CD8-positive, alpha-beta memory T cell (primary cell): ENCODE results near the gene DGCR8. TPM values are rescaled to one million over a fixed set of nuclear protein-coding genes. Genes with fewer than 3 reads are reported as not detected.

ENCODE experiments used
- CTCF ChIA-PET: fragments of 350-600 bp; sonication (Branson Sonifier 250); formaldehyde crosslinking; loops from one replicate; lab custom pipeline; 2021; ENCODE audit warnings: antibody characterized with exemption; lab: Charles Lee
- POLR2A ChIA-PET: fragments of 350-600 bp; sonication (Branson Sonifier 250); formaldehyde crosslinking; loops from one replicate; lab custom pipeline; 2021; ENCODE audit warnings: antibody characterized with exemption; lab: Charles Lee
- DNase-seq, 5 donors: peaks; one replicate each; pipeline versions ENCODE4 v3.0.0 to v3.0.0-alpha.2; 2020 to 2022; ENCODE audit warnings: mixed read lengths in 1 of 5
- H3K27ac ChIP-seq: one replicate; pipeline ENCODE4 v1.7.0; 2013; ENCODE audit warnings: low read depth, mild to moderate bottlenecking, low read length, moderate library complexity
- H3K27me3 ChIP-seq: 2 replicates; pipeline ENCODE4 v1.7.0; 2013; ENCODE audit warnings: low read length, mild to moderate bottlenecking; ENCODE audit not compliant: insufficient read depth, poor library complexity, severe bottlenecking
- H3K36me3 ChIP-seq: 2 replicates; pipeline ENCODE4 v1.7.0; 2013; ENCODE audit warnings: mild to moderate bottlenecking, low read length, moderate library complexity; ENCODE audit not compliant: insufficient read depth
- H3K4me1 ChIP-seq: 2 replicates; pipeline ENCODE4 v1.7.0; 2013; ENCODE audit warnings: mild to moderate bottlenecking, low read length, moderate library complexity; ENCODE audit not compliant: insufficient read depth
- H3K4me3 ChIP-seq: 2 replicates; pipeline ENCODE4 v1.7.0; 2013; ENCODE audit warnings: mild to moderate bottlenecking, low read length
- H3K9me3 ChIP-seq: 2 replicates; pipeline ENCODE4 v1.7.0; 2013; ENCODE audit warnings: mild to moderate bottlenecking, low read length
- H3K27ac Mint-ChIP-seq, 8 donors: one replicate each; pipeline ENCODE4 v1.8.0; 2020 to 2021; ENCODE audit warnings: mixed read lengths in 8 of 8, mild to moderate bottlenecking in 6 of 8, inconsistent platforms in 3 of 8, moderate library complexity in 3 of 8
- H3K27me3 Mint-ChIP-seq, 2 donors: one replicate each; pipeline ENCODE4 v1.8.0; 2020 to 2021; ENCODE audit warnings: mixed read lengths in 2 of 2, mild to moderate bottlenecking in 1 of 2, moderate library complexity in 1 of 2
- H3K36me3 Mint-ChIP-seq, 3 donors: one replicate each; pipeline ENCODE4 v1.8.0; 2020 to 2021; ENCODE audit warnings: mixed read lengths in 3 of 3, inconsistent platforms in 1 of 3, mild to moderate bottlenecking in 1 of 3
- H3K4me1 Mint-ChIP-seq, 3 donors: one replicate each; pipeline ENCODE4 v1.8.0; 2020 to 2021; ENCODE audit warnings: mixed read lengths in 3 of 3, inconsistent platforms in 1 of 3, mild to moderate bottlenecking in 1 of 3
- H3K4me3 Mint-ChIP-seq, 7 donors: one replicate each; pipeline ENCODE4 v1.8.0; 2020 to 2021; ENCODE audit warnings: mixed read lengths in 7 of 7, mild to moderate bottlenecking in 6 of 7, moderate library complexity in 4 of 7, inconsistent platforms in 2 of 7
- H3K9me3 Mint-ChIP-seq, 5 donors: one replicate each; pipeline ENCODE4 v1.8.0; 2020 to 2022; ENCODE audit warnings: mixed read lengths in 5 of 5, mild to moderate bottlenecking in 3 of 5, moderate library complexity in 2 of 5, inconsistent platforms in 1 of 5
- polyA plus RNA-seq: library from polyadenylated mRNA; unstranded; fragments of 300-500 nt; fragmentation: Illumina TruSeq; gene quantifications from one replicate; pipeline ENCODE4 v1.2.3, GENCODE V29; 2021
- total RNA-seq, 2 experiments: library from RNA; stranded (reverse); gene quantifications; one replicate each; pipeline ENCODE4 v1.2.3, GENCODE V29; 2021

Gene DGCR8
- total and polyA plus RNA-seq, 3 experiments from 2014 or later: 10.6 to 73.8 (median 68.6) TPM

DNA sequence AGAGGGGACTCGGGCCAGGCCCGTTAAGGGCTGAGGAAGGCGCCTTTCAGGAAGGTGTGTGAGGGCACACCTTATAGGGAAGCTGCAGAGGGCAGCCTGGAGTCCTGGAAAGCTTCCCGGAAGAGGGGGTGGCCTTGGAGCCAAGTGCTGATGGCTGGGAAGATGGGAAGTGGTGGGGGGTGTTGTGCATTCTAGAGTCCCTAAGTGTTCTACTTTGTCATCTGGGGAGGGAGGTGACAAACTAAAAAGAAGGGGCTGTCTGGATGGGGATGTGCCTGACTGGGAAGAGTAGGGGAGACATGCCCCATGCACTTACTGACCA lies 58.3 kb downstream of the DGCR8 start:
- no peak overlapping the region for H3K27ac Mint-ChIP-seq
- CTCF ChIA-PET: interaction anchor here (2.5 kb wide), 1 partner anchor 9 kb away, joined by 9 read pairs; no protein-coding TSS in a partner anchor

DNA sequence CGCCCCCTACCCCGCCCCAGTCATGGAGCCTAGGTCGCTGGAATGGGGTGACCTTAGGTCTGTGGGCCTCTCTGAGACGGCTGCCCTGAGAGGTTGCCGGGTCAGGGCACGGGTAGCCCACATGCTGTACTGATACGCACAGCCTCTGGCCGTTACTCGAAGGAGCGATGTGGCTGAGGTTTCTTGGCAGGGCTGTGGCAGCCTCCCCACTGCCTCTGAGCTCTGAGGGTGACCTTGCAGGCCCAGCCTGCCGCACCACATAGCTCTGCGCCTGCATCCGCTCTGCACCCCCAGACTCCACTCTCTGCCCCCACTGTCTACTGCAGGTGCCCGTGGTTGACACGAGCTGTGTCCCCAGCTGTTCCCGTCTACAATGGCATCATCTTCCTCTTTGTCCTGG lies 58.8 kb downstream of the DGCR8 start:
- ChIA-PET POLR2A (no interaction called here), CTCF (interaction anchor here (2.5 kb wide), 1 partner anchor 10 kb away, joined by 9 read pairs; no protein-coding TSS in a partner anchor)
- H3K4me3 ChIP-seq: no peak overlapping the region
- Mint-ChIP-seq H3K4me1 (peaks cover 12 to 41% (median 14%) of the 10 kb centered on the region in 3 donors), H3K27me3 (no peaks in the 10 kb centered on the region), H3K4me3 (no peak overlapping the region), H3K9me3 (no peaks in the 10 kb centered on the region), H3K27ac (no peak overlapping the region), H3K36me3 (peaks cover 0 to 21% (median 1%) of the 10 kb centered on the region in 3 donors)
- no peaks in the 10 kb centered on the region for H3K9me3 ChIP-seq
- peaks cover 10% of the 10 kb centered on the region for H3K4me1 ChIP-seq
- no peak for DNase-seq
- H3K27ac ChIP-seq: no peak overlapping the region
- no peaks in the 10 kb centered on the region for H3K27me3 ChIP-seq
- no peaks in the 10 kb centered on the region for H3K36me3 ChIP-seq

More for the DNA sequence above, 58.3 kb downstream of the DGCR8 start:
- Histone ChIP-seq H3K27me3 (no peaks in the 10 kb centered on the region), H3K4me1 (peaks cover 13% of the 10 kb centered on the region), H3K27ac (no peak overlapping the region), H3K36me3 (no peaks in the 10 kb centered on the region), H3K4me3 (no peak overlapping the region), H3K9me3 (no peaks in the 10 kb centered on the region)
- peaks cover 17 to 46% (median 17%) of the 10 kb centered on the region in 3 donors for H3K4me1 Mint-ChIP-seq
- no peaks in the 10 kb centered on the region for H3K27me3 Mint-ChIP-seq
- POLR2A ChIA-PET: no interaction called here
- DNase-seq: no peak
- H3K9me3 Mint-ChIP-seq: no peaks in the 10 kb centered on the region
- H3K4me3 Mint-ChIP-seq: no peak overlapping the region
- H3K36me3 Mint-ChIP-seq: peaks cover 0 to 17% (median 1%) of the 10 kb centered on the region in 3 donors

DNA sequence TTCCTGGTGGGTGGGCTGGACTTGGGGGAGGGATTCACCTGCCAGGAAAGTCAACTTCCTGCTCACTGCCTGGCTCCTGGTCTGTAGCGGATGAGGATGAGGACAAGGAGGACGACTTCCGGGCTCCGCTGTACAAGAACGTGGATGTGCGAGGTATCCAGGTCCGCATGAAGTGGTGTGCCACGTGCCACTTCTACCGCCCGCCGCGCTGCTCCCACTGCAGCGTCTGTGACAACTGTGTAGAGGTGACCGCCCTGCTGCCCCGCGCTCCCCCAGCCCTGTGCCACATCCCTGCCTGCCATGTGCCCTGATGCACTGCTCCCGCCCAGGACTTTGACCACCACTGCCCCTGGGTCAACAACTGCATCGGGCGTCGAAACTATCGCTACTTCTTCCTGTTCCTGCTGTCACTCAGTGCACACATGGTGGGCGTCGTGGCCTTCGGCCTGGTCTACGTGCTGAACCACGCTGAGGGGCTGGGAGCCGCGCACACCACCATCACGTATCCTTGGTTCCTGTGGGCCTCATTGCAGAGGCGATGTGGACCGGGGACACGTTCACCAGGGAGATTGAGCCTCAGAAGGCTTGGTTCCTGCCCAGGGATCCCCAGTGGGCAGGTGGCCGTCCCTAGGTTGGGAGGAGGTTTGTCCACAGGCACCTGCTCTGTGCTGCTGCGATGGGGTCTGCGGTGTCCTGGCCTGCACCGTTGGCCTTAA lies 59.5 kb downstream of the DGCR8 start:
- peaks cover 0 to 25% (median 1%) of the 10 kb centered on the region in 3 donors for H3K36me3 Mint-ChIP-seq
- H3K4me1 Mint-ChIP-seq: peaks cover 6 to 34% (median 9%) of the 10 kb centered on the region in 3 donors
- Histone ChIP-seq H3K4me3 (no peak overlapping the region), H3K36me3 (no peaks in the 10 kb centered on the region), H3K9me3 (no peaks in the 10 kb centered on the region), H3K4me1 (peaks cover 3% of the 10 kb centered on the region), H3K27me3 (no peaks in the 10 kb centered on the region), H3K27ac (no peak overlapping the region)
- no peak overlapping the region for H3K4me3 Mint-ChIP-seq
- CTCF ChIA-PET: interaction anchor here (2.5 kb wide), 1 partner anchor 10 kb away, joined by 9 read pairs; no protein-coding TSS in a partner anchor
- POLR2A ChIA-PET: no interaction called here
- H3K9me3 Mint-ChIP-seq: no peaks in the 10 kb centered on the region
- peak overlapping the region in 2 of 8 donors; percentile 22 to 36 for H3K27ac Mint-ChIP-seq
- no peak for DNase-seq
- H3K27me3 Mint-ChIP-seq: no peaks in the 10 kb centered on the region

DNA sequence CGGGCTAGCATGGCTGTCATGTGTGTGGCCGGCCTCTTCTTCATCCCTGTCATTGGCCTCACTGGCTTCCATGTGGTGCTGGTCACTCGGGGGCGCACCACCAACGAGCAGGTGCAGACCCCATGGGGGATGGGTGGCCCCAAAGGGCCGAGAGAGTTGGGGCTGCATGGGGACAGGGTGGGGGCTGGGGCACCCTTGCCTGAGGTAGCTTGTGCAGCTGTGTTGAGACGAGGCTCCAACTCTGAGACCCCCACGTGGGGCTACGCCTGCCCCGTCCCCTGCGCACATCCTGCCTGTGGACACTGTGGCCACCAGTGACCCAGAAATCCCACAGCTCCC lies 60.0 kb downstream of the DGCR8 start:
- CTCF ChIA-PET: no interaction called here
- H3K27ac ChIP-seq: no peak overlapping the region
- Mint-ChIP-seq H3K9me3 (no peaks in the 10 kb centered on the region), H3K27ac (peak overlapping the region in 1 of 8 donors; percentile 47), H3K27me3 (no peaks in the 10 kb centered on the region), H3K36me3 (peaks cover 0 to 25% (median 1%) of the 10 kb centered on the region in 3 donors), H3K4me3 (no peak overlapping the region), H3K4me1 (peaks cover 5 to 30% (median 8%) of the 10 kb centered on the region in 3 donors)
- H3K4me1 ChIP-seq: no peaks in the 10 kb centered on the region
- no peak overlapping the region for H3K4me3 ChIP-seq
- no peak for DNase-seq
- no peaks in the 10 kb centered on the region for H3K27me3 ChIP-seq
- POLR2A ChIA-PET: no interaction called here
- H3K9me3 ChIP-seq: no peaks in the 10 kb centered on the region
- H3K36me3 ChIP-seq: no peaks in the 10 kb centered on the region

DNA sequence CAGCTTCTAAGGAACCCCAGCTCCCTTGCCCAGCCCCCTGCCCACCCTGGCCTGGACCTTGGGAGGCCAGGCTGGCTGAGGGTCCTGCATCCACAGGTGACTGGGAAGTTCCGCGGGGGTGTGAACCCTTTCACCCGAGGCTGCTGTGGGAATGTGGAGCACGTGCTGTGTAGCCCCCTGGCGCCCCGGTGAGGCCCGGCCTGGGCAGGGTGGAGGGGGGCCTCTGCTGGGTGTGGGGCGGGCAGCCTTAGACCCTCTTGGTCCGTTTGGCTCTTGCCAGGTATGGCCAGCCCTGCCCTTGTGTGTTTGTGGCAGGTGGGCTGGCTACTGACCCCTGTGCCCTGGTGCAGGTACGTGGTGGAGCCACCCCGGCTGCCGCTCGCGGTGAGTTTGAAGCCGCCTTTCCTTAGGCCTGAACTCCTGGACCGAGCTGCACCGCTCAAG lies 60.5 kb downstream of the DGCR8 start:
- no peak overlapping the region for H3K4me3 ChIP-seq
- no peaks in the 10 kb centered on the region for H3K9me3 Mint-ChIP-seq
- no peaks in the 10 kb centered on the region for H3K36me3 ChIP-seq
- H3K27me3 Mint-ChIP-seq: no peaks in the 10 kb centered on the region
- ChIA-PET POLR2A (interaction anchor here (0.5 kb wide), 1 partner anchor 59 kb away, joined by 3 read pairs; no protein-coding TSS in a partner anchor), CTCF (no interaction called here)
- no peaks in the 10 kb centered on the region for H3K27me3 ChIP-seq
- no peaks in the 10 kb centered on the region for H3K4me1 ChIP-seq
- peaks cover 0 to 25% (median 1%) of the 10 kb centered on the region in 3 donors for H3K36me3 Mint-ChIP-seq
- H3K4me1 Mint-ChIP-seq: peaks cover 5 to 26% (median 8%) of the 10 kb centered on the region in 3 donors
- H3K27ac Mint-ChIP-seq: no peak overlapping the region
- no peak overlapping the region for H3K27ac ChIP-seq
- no peak for DNase-seq
- H3K9me3 ChIP-seq: no peaks in the 10 kb centered on the region
- no peak overlapping the region for H3K4me3 Mint-ChIP-seq

DNA sequence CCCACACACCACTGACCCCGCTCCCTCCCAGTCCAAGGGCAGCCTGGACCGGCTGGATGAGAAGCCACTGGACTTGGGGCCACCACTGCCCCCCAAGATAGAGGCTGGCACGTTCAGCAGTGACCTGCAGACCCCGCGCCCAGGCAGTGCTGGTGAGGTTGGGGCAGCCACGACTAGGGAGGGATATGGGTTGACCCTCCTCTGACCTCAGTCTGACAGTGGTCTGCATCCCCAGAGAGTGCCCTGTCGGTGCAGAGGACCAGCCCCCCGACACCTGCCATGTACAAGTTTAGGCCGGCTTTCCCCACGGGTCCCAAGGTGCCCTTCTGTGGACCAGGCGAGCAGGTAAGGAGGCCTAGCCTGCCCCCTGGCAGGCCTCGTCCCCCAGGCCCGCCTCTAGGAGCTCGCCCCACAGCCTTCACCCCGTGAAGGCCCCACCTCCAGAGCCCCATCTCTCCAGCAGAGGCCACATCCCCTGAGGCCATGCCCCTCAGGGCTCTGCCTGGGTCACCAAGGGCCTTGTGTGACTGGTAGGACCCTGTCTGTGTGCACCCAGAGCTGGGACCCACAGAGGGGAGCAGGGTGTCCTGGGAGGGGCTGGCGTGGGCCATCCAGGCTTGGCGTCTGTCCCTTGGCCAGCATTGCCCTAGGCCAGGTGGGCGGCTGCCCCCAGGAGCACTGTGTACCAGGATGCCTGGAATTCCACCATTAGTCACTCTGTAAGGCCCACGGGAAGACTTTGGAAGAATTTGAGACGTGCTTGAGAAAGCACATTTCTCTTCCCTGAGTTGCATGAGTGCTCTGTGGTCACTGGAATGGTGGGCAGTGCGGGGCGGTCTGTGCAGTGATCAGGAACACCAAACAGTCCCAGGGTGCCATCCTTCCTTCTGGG lies 61.4 kb downstream of the DGCR8 start:
- Mint-ChIP-seq H3K9me3 (no peaks in the 10 kb centered on the region), H3K27me3 (no peaks in the 10 kb centered on the region), H3K27ac (no peak overlapping the region), H3K4me3 (no peak overlapping the region), H3K4me1 (peaks cover 2 to 24% (median 5%) of the 10 kb centered on the region in 3 donors), H3K36me3 (peaks cover 0 to 25% (median 1%) of the 10 kb centered on the region in 3 donors)
- Histone ChIP-seq H3K27ac (no peak overlapping the region), H3K4me1 (no peaks in the 10 kb centered on the region), H3K4me3 (no peak overlapping the region), H3K27me3 (no peaks in the 10 kb centered on the region), H3K36me3 (no peaks in the 10 kb centered on the region), H3K9me3 (no peaks in the 10 kb centered on the region)
- DNase-seq: no peak
- ChIA-PET POLR2A (interaction anchor here (0.6 kb wide), 1 partner anchor 72 kb away, joined by 8 read pairs; no protein-coding TSS in a partner anchor), CTCF (interaction anchor here (0.7 kb wide), 1 partner anchor 15 kb away, joined by 3 read pairs; no protein-coding TSS in a partner anchor)

DNA sequence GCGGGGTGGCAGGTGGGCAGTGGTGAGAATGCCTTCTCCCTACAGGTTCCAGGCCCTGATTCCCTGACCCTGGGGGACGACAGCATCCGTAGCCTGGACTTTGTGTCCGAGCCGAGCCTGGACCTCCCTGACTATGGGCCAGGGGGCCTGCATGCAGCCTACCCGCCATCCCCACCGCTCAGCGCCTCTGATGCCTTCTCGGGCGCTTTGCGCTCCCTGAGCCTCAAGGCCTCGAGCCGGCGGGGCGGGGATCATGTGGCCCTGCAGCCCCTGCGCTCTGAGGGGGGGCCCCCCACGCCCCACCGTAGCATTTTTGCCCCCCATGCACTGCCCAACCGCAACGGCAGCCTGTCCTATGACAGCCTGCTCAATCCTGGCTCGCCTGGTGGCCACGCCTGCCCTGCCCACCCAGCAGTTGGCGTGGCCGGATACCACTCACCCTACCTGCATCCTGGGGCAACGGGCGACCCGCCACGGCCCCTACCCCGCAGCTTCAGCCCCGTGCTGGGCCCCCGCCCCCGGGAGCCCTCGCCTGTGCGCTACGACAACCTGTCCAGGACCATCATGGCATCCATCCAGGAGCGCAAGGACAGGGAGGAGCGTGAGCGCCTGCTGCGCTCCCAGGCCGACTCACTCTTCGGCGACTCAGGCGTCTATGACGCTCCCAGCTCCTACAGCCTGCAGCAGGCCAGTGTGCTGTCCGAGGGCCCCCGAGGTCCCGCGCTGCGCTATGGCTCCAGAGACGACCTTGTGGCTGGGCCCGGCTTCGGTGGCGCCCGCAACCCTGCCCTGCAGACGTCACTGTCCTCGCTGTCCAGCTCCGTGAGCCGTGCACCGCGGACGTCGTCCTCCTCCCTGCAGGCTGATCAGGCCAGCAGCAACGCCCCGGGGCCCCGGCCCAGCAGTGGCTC lies 62.9 kb downstream of the DGCR8 start:
- Mint-ChIP-seq H3K4me1 (peaks cover 0 to 14% (median 2%) of the 10 kb centered on the region in 3 donors), H3K27me3 (no peaks in the 10 kb centered on the region), H3K27ac (no peak overlapping the region), H3K9me3 (no peaks in the 10 kb centered on the region), H3K4me3 (no peak overlapping the region), H3K36me3 (peaks cover 0 to 25% (median 1%) of the 10 kb centered on the region in 3 donors)
- ChIA-PET POLR2A (no interaction called here), CTCF (no interaction called here)
- Histone ChIP-seq H3K4me3 (no peak overlapping the region), H3K27me3 (no peaks in the 10 kb centered on the region), H3K27ac (no peak overlapping the region), H3K4me1 (no peaks in the 10 kb centered on the region), H3K9me3 (no peaks in the 10 kb centered on the region), H3K36me3 (no peaks in the 10 kb centered on the region)
- no peak for DNase-seq
